Kidney tubule cell (primary cell): ENCODE measurements around the gene BAD.

ENCODE experiments used
- DNase-seq: peaks from one replicate; pipeline ENCODE4 v3.0.0-alpha.2; 2018; ENCODE audit warnings: low spot score

BAD gene

GRCh38 chr11:64244107-64244506 lies 40.4 kb downstream of the BAD start:
- no peak for DNase-seq

GRCh38 chr11:64243236-64243854 lies 41.1 kb downstream of the BAD start:
- peak; percentile 33 for DNase-seq

- DNase-seq: peak; percentile 58
Measured at GRCh38 chr11:64241491-64242374, 42.7 kb downstream of the BAD start.

- DNase-seq: peak; percentile 99
Measured at GRCh38 chr11:64241241-64241490, 43.3 kb downstream of the BAD start.

GRCh38 chr11:64240435-64241240 lies 43.8 kb downstream of the BAD start, which contains the start of gene FKBP2:
TSS of gene FKBP2 (plus strand) at chr11:64241095. CDS start at chr11:64242388, 1,293 bp downstream.
- DNase-seq: peak; percentile 97

GRCh38 chr11:64239662-64240434 lies 44.6 kb downstream of the BAD start:
- no peak for DNase-seq

- DNase-seq: no peak
Measured at GRCh38 chr11:64238999-64239398, 45.5 kb downstream of the BAD start.

GRCh38 chr11:64238076-64238475 lies 46.4 kb downstream of the BAD start:
- DNase-seq: no peak

- DNase-seq: peak; percentile 42
Measured at GRCh38 chr11:64237484-64237951, 46.9 kb downstream of the BAD start.

GRCh38 chr11:64235437-64236161 lies 48.9 kb downstream of the BAD start:
- no peak for DNase-seq

- DNase-seq: peak; percentile 42
Measured at GRCh38 chr11:64234647-64235379, 49.7 kb downstream of the BAD start.

- peak; percentile 64 for DNase-seq
Measured at GRCh38 chr11:64233913-64234586, 50.4 kb downstream of the BAD start, which contains the start of gene VEGFB. TSS of gene VEGFB (plus strand) at chr11:64234584. CDS start at chr11:64234834, 250 bp downstream.

- no peak for DNase-seq
Measured at GRCh38 chr11:64232967-64233315, 51.5 kb downstream of the BAD start.

GRCh38 chr11:64232182-64232966 lies 52.1 kb downstream of the BAD start:
- no peak for DNase-seq

- no peak for DNase-seq
Measured at GRCh38 chr11:64231546-64231945, 52.9 kb downstream of the BAD start.

- DNase-seq: no peak
Measured at GRCh38 chr11:64230985-64231365, 53.5 kb downstream of the BAD start.

GRCh38 chr11:64230171-64230984 lies 54.1 kb downstream of the BAD start, which contains the start of gene DNAJC4:
TSS of gene DNAJC4 (plus strand) at chr11:64230548. CDS start at chr11:64230855, 307 bp downstream.
- DNase-seq: peak; percentile 93

GRCh38 chr11:64229744-64230170 lies 54.7 kb downstream of the BAD start:
- DNase-seq: no peak
